Kidney epithelial cell (primary cell): ENCODE results near the gene CLBA1. TPM values are rescaled to one million over a fixed set of nuclear protein-coding genes. Genes with fewer than 3 reads are reported as not detected.

Source experiments
- DNase-seq: peaks from one replicate; pipeline ENCODE4 v3.0.0-alpha.2; 2010; ENCODE audit warnings: low read depth
- H3K27me3 ChIP-seq: 2 replicates; pipeline ENCODE4 v1.6.0; 2011; ENCODE audit warnings: low read length; ENCODE audit not compliant: control insufficient read depth, insufficient read depth
- H3K36me3 ChIP-seq: 2 replicates; pipeline ENCODE4 v1.5.1; 2011; ENCODE audit warnings: low read length; ENCODE audit not compliant: control insufficient read depth, insufficient read depth
- H3K4me3 ChIP-seq: 2 replicates; pipeline ENCODE4 v1.5.1; 2011; ENCODE audit warnings: low read depth, mild to moderate bottlenecking, control low read depth, low read length
- CTCF ChIP-seq: IDR thresholded peaks from 2 replicates; pipeline ENCODE4 v1.5.1; 2011; ENCODE audit warnings: mild to moderate bottlenecking, moderate library complexity, low read length, control low read depth, inconsistent platforms; ENCODE audit not compliant: insufficient read depth, poor library complexity, severe bottlenecking
- total RNA-seq: library from RNA; depleted of rRNA; stranded (reverse); fragments of >200 nt; gene quantifications from 2 replicates; pipeline ENCODE4 v1.2.3, GENCODE V29; 2015

The CLBA1 gene
- total RNA-seq, 1 donor from 2014 or later, result 12.6 TPM

GRCh38 chr14:104993808-104994591 lies 8.4 kb downstream of the CLBA1 start:
- no peak for DNase-seq
- no peaks in the 10 kb centered on the region for H3K27me3 ChIP-seq
- H3K36me3 ChIP-seq, result peaks cover 1% of the 10 kb centered on the region
- no peak overlapping the region for H3K4me3 ChIP-seq
- no peak for TF ChIP-seq CTCF

- TF ChIP-seq CTCF, result no peak
Observed at GRCh38 chr14:104994978-104995377, 9.4 kb downstream of the CLBA1 start.

GRCh38 chr14:104996032-104996431 lies 10.4 kb downstream of the CLBA1 start:
- TF ChIP-seq CTCF, result no peak
- DNase-seq, result no peak
- Histone ChIP-seq H3K27me3 (no peaks in the 10 kb centered on the region), H3K4me3 (no peak overlapping the region), H3K36me3 (peaks cover 1% of the 10 kb centered on the region)

More at GRCh38 chr14:104994978-104995377, 9.4 kb downstream of the CLBA1 start:
- DNase-seq, result no peak
- Histone ChIP-seq H3K4me3 (no peak overlapping the region), H3K27me3 (no peaks in the 10 kb centered on the region), H3K36me3 (peaks cover 1% of the 10 kb centered on the region)

GRCh38 chr14:104996483-104996882 lies 10.9 kb downstream of the CLBA1 start:
- no peak for DNase-seq
- H3K36me3 ChIP-seq, result peaks cover 1% of the 10 kb centered on the region
- no peak for TF ChIP-seq CTCF
- H3K4me3 ChIP-seq, result no peak overlapping the region
- no peaks in the 10 kb centered on the region for H3K27me3 ChIP-seq

GRCh38 chr14:104998801-104999200 lies 13.2 kb downstream of the CLBA1 start:
- no peaks in the 10 kb centered on the region for H3K36me3 ChIP-seq

More at GRCh38 chr14:104998801-104999200, 13.2 kb downstream of the CLBA1 start:
- no peak for DNase-seq
- no peaks in the 10 kb centered on the region for H3K27me3 ChIP-seq
- H3K4me3 ChIP-seq, result no peak overlapping the region
- no peak for TF ChIP-seq CTCF
